Measurements from ENCODE around the gene LATS1.
"Not testable (repeated sequence)": the region's sequence is repeated elsewhere in the genome, so short reads cannot be mapped to it uniquely, and the experiment has no call there.

LATS1 gene

GRCh38 chr6:149683256-149683859 lies 34.5 kb downstream of the LATS1 start:
- DNase-seq (ENCODE audit: low read depth): no peak

GRCh38 chr6:149681845-149682244 lies 36.1 kb downstream of the LATS1 start:
- not testable (repeated sequence) for H3K4me3 ChIP-seq (ENCODE audit: low read depth, low read length); DNase-seq (ENCODE audit: low read depth)

More at GRCh38 chr6:149683256-149683859, 34.5 kb downstream of the LATS1 start:
- no peak overlapping the region for H3K4me3 ChIP-seq (ENCODE audit: low read depth, low read length)

GRCh38 chr6:149681209-149681608 lies 36.7 kb downstream of the LATS1 start:
- DNase-seq (ENCODE audit: low read depth): no peak
- no peak overlapping the region for H3K4me3 ChIP-seq (ENCODE audit: low read depth, low read length)

GRCh38 chr6:149680503-149680902 lies 37.4 kb downstream of the LATS1 start:
- no peak overlapping the region for H3K4me3 ChIP-seq (ENCODE audit: low read depth, low read length)
- no peak for DNase-seq (ENCODE audit: low read depth)

GRCh38 chr6:149672265-149672664 lies 45.6 kb downstream of the LATS1 start:
- H3K4me3 ChIP-seq (ENCODE audit: low read depth, low read length); DNase-seq (ENCODE audit: low read depth): not testable (repeated sequence)

DNA sequence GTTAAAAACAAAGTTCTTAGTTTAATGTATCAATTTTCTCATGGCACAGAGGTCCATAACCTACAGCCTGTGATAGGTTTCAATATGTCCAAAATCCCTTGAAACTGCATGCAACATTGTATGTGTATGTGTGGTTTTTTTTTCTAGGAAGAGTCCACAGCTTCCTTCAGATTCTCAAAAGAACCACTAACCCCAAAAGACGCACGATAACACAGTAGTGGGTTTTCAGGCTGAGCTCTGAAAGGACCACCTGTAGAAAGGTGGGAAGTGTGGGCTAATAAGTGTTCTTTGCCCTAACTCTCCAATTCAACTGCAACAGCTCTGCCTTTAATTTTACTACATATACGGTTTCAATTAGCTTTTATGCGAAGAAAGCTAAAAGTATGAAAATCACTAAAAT lies 57.9 kb downstream of the LATS1 start:
- no peak overlapping the region for H3K4me3 ChIP-seq (ENCODE audit: low read depth, low read length)
- no peak for DNase-seq (ENCODE audit: low read depth)

- DNase-seq (ENCODE audit: low read depth): no peak
- H3K4me3 ChIP-seq (ENCODE audit: low read depth, low read length): no peak overlapping the region
These were observed 60.5 kb downstream of the LATS1 start for GRCh38 chr6:149657441-149657840.

DNA sequence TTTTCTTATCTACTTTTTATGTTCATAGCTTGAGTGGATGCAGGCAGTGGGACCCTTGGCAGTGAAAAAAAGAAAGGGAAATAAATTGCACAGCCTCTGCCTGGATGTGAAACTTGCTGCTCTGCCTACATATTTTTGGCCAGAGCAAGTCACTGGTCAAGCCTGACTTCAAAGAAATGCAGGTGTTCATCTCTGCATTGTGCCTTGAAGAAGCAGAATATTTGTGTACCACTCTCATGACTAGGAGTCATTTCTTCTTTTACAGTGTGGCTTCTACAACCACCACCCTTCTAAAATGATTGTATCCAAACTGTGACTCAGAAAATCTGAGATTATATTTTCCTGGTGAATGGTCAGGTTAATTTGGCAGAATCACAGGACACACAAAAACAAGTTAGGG lies 66.8 kb downstream of the LATS1 start:
- no peak overlapping the region for H3K4me3 ChIP-seq (ENCODE audit: low read depth, low read length)
- DNase-seq (ENCODE audit: low read depth): no peak

- H3K4me3 ChIP-seq (ENCODE audit: low read depth, low read length): peak within 1 kb of the TSS; percentile 93
- DNase-seq (ENCODE audit: low read depth): peak; percentile 11
These were observed 69.5 kb downstream of the LATS1 start, which contains the start of gene KATNA1 for GRCh38 chr6:149648148-149649145. KATNA1 (minus strand) TSS chr6:149648714; CDS start chr6:149638547, 10,167 bp downstream.

DNA sequence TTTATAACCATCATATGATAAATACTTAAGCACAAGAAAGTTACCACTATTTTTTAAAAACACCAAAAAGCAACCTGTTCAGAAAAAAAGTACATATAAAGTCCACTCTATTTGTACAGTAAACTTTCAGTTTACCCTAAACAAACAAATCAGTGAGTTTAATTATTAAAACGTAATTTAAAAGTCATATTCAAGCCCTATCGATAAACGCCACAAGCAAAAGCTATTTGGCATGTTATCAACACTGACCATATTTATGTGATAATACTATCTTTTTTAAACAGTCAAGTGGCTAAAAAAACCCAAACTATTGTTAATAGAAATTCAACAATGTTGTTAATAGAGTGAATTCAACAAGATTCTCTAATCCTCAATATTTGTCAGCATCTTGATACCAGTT lies 71.3 kb downstream of the LATS1 start:
- no peak for DNase-seq (ENCODE audit: low read depth)
- peak overlapping the region; percentile 93 for H3K4me3 ChIP-seq (ENCODE audit: low read depth, low read length)

- H3K4me3 ChIP-seq (ENCODE audit: low read depth, low read length): no peak overlapping the region
- no peak for DNase-seq (ENCODE audit: low read depth)
These were observed 74.9 kb downstream of the LATS1 start for GRCh38 chr6:149642829-149643580.

DNA sequence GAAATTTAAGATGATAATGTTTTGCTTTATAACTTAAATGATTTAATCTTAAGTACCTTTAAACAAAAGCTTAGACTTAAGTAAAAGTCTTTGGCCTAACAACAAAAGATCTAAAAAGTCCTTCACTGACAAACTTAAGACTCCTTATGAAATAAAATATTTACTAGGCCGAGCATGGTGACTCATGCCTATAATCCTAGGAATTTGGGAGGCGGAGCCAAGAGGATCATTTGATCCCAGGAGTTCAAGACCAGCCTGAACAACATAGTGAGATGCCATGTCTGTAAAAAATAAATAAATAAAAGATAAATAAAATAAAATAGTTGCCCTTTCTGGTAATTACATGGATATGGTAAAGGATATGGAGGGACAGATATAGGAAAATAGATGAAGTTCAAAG lies 81.8 kb downstream of the LATS1 start:
- no peak overlapping the region for H3K4me3 ChIP-seq (ENCODE audit: low read depth, low read length)
- DNase-seq (ENCODE audit: low read depth): no peak

GRCh38 chr6:149634315-149634714 lies 83.6 kb downstream of the LATS1 start:
- no peak overlapping the region for H3K4me3 ChIP-seq (ENCODE audit: low read depth, low read length)
- DNase-seq (ENCODE audit: low read depth): no peak

GRCh38 chr6:149628875-149629510 lies 88.9 kb downstream of the LATS1 start:
- no peak for DNase-seq (ENCODE audit: low read depth)
- H3K4me3 ChIP-seq (ENCODE audit: low read depth, low read length): no peak overlapping the region

DNA sequence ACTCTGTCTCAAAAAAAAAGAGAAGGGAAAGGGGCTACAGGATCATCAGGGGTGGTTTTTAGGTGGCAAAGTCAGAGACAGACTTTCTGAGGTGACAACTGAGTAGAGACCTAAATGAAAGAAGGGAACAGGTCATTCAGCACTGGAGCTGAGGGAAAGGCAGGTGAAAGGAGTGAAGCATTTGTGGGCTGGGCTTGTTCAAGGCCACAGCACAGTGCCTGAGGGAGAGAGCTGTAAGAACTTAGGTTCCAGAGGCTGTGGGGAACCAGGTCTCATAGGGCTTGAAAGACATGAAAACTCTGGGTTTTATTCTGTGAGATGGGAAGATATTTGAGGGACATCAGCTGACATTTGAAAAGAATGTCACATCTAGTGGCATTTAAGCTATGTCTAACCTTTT lies 90.2 kb downstream of the LATS1 start:
- H3K4me3 ChIP-seq (ENCODE audit: low read depth, low read length): no peak overlapping the region
- no peak for DNase-seq (ENCODE audit: low read depth)

GRCh38 chr6:149615805-149616204 lies 102.1 kb downstream of the LATS1 start:
- DNase-seq (ENCODE audit: low read depth): no peak
- H3K4me3 ChIP-seq (ENCODE audit: low read depth, low read length): no peak overlapping the region

DNA sequence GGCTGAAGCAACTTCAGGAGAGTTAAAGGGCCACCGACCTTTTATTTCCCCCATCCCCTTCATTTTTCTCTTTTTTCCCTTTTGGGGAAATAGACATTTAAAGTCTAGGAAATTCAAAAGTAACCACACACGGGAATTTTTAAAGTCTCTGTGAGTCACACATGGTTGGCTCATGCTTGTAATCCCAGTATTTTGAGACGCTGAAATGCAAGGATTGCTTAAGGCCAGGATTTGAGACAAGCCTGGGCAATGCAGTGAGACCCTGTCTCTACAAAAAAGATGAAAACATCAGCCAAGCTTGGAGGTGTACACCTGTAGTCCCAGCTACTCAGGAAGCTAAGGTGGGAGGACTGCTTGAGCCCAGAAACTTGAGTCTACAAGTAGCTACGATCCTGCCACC lies 103.6 kb downstream of the LATS1 start:
- no peak overlapping the region for H3K4me3 ChIP-seq (ENCODE audit: low read depth, low read length)
- DNase-seq (ENCODE audit: low read depth): no peak

DNA sequence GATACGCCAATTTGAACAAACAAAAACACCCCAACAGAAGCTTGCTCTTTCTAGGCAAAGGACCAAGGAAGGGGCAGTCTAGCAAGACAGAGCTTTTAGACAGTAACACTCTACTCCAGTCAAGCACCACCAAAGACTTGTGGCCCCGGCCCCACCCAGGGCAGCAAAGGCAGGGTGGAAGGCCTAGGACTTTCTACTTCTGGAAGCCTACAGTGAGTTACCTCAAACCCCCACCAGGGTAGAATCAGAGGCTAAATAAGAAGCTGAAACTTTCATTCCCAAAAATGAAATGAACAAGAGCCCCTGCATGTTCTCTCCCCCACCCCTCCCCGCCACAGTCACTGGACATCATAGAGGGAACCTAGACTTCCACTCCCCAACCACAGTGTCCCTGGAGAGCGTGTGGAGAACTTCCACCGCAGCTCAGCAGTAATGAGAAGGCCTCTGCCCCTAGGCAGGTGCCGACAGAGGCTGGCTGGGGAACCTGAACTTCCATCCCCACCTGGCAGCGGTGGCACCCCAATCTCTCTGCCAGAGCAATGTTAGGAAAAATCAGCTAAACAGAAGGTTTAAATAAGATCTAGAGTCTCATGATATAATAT lies 109.4 kb downstream of the LATS1 start:
- H3K4me3 ChIP-seq (ENCODE audit: low read depth, low read length): no peak overlapping the region
- DNase-seq (ENCODE audit: low read depth): no peak

All from skeletal muscle cell (primary cell).